Bronchial epithelial cell (primary cell): Measurements from ENCODE around the gene SHB. TPM values are rescaled to one million over a fixed set of nuclear protein-coding genes. Genes with fewer than 3 reads are reported as not detected.

Experiments
- DNase-seq: peaks from one replicate; pipeline ENCODE4 v3.0.0-alpha.2; 2010; ENCODE audit warnings: low read depth
- FAIRE-seq: peaks from 2 replicates; lab custom pipeline; 2011; peaks lifted over from hg19 to GRCh38; lab: Jason Lieb, UNC
- H3K27me3 ChIP-seq: 2 replicates; pipeline ENCODE4 v1.5.1; 2011; ENCODE audit warnings: low read length; ENCODE audit not compliant: control insufficient read depth, insufficient read depth
- H3K36me3 ChIP-seq: 2 replicates; pipeline ENCODE4 v1.5.1; 2011; ENCODE audit warnings: low read length; ENCODE audit not compliant: control insufficient read depth, insufficient read depth
- H3K4me3 ChIP-seq: 2 replicates; pipeline ENCODE4 v1.5.1; 2011; ENCODE audit warnings: mild to moderate bottlenecking, low read depth, low read length, control low read depth
- CTCF ChIP-seq: IDR thresholded peaks from 2 replicates; pipeline ENCODE4 v1.5.1; 2011; ENCODE audit warnings: mild to moderate bottlenecking, moderate library complexity, low read length, control low read depth, inconsistent platforms; ENCODE audit not compliant: insufficient read depth, severe bottlenecking
- total RNA-seq: library from RNA; depleted of rRNA; stranded (reverse); fragments of >200 nt; gene quantifications from 2 replicates; pipeline ENCODE4 v1.2.1, GENCODE V29; 2014

The SHB gene
- total RNA-seq, 1 donor from 2014 or later: 14.5 TPM

- no peak for DNase-seq
- TF ChIP-seq CTCF: no peak
- Histone ChIP-seq H3K4me3 (no peak overlapping the region), H3K36me3 (peaks cover 3% of the 10 kb centered on the region), H3K27me3 (no peaks in the 10 kb centered on the region)
- FAIRE-seq: no peak
Observed at GRCh38 chr9:38039907-38040682, 28.9 kb downstream of the SHB start.

GRCh38 chr9:38039090-38039906 lies 29.7 kb downstream of the SHB start:
- FAIRE-seq: no peak
- DNase-seq: no peak

GRCh38 chr9:38038307-38039089 lies 30.5 kb downstream of the SHB start:
- Histone ChIP-seq H3K27me3 (no peaks in the 10 kb centered on the region), H3K36me3 (peaks cover 3% of the 10 kb centered on the region), H3K4me3 (no peak overlapping the region)
- no peak for TF ChIP-seq CTCF
- DNase-seq (no peak), FAIRE-seq (no peak)

More at GRCh38 chr9:38039090-38039906, 29.7 kb downstream of the SHB start:
- no peak for TF ChIP-seq CTCF
- H3K27me3 ChIP-seq: no peaks in the 10 kb centered on the region
- H3K36me3 ChIP-seq: peaks cover 3% of the 10 kb centered on the region
- H3K4me3 ChIP-seq: no peak overlapping the region

- Histone ChIP-seq H3K4me3 (no peak overlapping the region), H3K36me3 (peaks cover 3% of the 10 kb centered on the region), H3K27me3 (no peaks in the 10 kb centered on the region)
- TF ChIP-seq CTCF: no peak
- FAIRE-seq: no peak
- no peak for DNase-seq
Observed at GRCh38 chr9:38037981-38038306, 31.1 kb downstream of the SHB start.

GRCh38 chr9:38036359-38037084 lies 32.5 kb downstream of the SHB start:
- Histone ChIP-seq H3K36me3 (peaks cover 3% of the 10 kb centered on the region), H3K27me3 (no peaks in the 10 kb centered on the region), H3K4me3 (no peak overlapping the region)
- FAIRE-seq (no peak), DNase-seq (peak; percentile 84)
- no peak for TF ChIP-seq CTCF
